ENCODE measurements around the gene UNC13B.
"Not testable (repeated sequence)": the region's sequence is repeated elsewhere in the genome, so short reads cannot be mapped to it uniquely, and the experiment has no call there.

Gene UNC13B

DNA sequence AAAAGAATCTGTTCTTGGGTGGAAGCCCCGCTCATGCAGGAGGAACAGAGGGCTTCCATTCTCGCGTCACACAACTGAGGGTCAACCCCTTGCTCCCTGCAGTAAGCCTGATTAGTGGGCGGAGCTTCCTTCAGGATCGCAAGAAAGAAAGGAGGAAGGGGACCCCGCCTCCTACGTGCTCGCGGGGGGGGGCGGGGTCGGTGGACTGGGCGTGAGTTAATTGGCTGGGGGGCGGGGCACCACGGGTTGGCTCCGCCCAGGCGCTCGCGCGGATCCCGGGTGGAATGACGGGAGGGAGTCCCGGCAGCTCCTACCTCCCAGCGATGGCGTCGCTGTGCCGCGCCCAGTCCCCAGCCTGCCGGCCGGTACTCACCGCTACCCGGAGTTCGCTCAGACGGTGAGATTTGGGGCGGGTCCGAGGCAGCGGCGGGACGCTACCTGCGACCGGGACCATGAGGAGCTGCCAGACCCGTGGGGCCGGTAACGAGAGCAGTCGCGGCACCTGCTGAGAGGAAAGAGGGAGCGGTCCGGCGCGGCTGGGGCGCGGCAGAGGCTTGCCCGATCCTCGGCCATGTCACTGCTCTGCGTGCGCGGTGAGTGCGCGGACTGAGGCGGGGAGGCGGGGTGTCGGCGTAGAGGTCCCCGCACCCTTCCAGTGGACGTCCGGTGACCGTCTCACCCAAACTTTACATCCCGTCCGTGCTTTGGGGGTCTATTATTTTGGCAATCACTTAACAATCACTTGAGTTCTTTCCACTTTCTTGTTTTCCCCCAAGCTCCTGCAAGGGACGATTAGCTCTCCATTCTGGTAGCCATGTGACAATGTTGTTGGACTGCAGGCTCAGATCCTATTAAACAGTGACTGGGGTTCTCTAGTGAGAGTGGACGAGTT lies at the start of gene UNC13B:
Gene UNC13B (plus strand): TSS at position 297 of the 892 bp plus-strand sequence. CDS start 275 bp downstream, at position 572.
- peak; percentile 79 for DNase-seq

DNA sequence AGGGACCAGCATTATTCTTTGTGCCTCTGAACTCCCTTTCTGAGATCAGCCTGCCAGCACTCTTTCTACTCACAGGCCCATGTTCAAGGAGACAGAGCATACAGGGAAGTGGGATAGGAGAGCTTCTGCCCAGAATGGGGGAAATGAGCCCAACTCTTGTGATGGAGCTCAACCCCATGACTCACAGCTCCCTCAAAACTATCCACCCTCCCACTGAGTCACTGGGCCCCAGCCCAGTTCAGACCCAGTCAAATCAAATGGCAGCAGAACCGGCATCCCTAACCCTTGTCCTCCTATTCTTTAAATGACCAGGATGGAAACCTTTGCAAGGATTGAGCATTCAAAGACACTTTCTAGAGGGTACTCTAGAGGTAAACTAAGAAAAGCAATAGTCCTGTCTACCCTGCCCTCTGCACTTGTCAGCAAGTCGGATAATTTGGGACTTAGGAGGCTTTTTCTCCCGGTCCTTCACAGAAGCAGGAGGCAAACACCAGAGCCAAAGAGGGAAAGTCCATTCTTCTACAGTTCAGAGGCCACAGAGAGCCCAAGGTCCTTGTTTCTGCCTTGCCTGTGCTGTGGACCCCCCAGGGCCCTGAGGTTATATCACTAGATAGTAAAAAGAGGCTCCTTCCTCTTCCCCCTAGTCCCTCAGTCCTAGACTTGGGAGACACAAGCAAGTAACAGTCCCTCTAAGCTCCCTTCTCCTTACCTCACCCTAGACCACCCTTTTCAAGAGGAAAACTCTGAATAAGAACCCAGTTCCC lies 49.4 kb upstream of the UNC13B start:
- peak; percentile 26 for DNase-seq

DNA sequence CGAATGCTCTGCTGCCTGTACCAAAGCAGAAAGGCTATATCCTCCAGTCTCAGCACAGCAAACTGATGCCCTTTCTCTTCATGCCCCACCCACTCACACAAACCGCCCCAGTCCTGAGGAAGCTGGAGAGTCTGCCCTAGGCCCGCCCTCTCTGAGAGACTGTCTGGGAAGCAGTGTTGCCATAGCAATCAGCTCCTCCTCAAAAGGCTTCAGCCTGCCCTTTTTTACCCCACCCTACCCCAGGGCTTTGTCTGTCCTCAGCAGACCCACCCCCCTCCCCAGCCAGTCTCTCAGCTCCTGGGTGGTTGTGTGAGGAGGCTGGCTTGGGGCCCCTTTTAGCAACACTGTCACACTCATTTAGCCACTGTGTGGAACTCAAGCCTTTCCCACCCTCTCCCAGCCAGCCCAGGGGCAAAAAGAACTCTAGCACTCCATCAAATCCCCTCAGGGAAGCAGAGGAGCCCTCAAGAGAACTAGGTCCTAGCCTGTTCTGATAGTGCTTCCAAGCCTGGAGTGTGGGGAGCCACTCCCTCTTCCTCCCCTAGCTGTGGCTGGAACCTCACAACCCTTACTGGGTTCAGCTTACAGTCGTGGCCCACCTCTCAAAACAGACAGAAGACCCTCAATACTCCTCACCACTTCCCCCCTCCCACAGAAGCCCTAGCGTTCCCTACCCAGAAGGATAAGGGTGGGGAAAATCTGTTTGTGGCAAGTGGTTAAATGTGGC lies 47.5 kb upstream of the UNC13B start:
- DNase-seq, result peak; percentile 89

DNA sequence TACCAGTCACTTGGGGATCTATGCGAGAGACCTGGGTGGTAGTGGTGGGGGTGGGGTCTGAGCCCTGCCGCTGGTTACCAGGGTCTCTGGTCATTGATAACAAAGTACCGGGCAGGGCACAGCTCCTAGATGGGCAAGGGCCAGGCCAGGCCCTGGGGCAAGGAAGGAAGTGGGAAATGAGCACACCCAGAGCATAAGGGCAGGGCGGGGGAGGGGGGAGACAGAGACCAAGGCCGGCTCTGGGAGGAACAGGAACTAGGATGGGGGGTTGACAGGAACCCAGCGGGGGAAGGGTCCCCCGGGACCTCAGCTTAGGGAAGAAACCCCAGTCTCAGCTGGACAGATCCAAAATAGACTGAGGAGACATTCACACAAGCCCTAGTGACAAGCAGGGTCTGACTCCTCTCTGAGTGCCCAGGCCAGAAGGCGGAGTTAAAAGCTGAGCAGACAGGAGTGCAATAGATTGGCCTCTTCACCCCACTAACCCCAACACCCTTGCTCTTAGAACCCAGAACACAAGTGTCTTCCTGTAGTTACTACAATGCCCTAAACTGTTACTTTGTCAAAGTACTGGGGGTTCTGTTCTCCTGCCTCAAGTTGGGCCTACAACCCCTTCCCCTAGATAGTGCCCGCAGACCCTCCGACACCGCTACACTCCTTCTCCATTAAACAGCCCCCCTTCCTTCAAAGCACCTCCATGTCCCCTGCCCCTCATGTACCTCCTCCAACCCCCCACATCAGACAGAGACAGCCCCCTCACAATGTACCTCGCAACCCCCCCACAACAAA lies 46.8 kb upstream of the UNC13B start:
- DNase-seq, result peak; percentile 52

DNA sequence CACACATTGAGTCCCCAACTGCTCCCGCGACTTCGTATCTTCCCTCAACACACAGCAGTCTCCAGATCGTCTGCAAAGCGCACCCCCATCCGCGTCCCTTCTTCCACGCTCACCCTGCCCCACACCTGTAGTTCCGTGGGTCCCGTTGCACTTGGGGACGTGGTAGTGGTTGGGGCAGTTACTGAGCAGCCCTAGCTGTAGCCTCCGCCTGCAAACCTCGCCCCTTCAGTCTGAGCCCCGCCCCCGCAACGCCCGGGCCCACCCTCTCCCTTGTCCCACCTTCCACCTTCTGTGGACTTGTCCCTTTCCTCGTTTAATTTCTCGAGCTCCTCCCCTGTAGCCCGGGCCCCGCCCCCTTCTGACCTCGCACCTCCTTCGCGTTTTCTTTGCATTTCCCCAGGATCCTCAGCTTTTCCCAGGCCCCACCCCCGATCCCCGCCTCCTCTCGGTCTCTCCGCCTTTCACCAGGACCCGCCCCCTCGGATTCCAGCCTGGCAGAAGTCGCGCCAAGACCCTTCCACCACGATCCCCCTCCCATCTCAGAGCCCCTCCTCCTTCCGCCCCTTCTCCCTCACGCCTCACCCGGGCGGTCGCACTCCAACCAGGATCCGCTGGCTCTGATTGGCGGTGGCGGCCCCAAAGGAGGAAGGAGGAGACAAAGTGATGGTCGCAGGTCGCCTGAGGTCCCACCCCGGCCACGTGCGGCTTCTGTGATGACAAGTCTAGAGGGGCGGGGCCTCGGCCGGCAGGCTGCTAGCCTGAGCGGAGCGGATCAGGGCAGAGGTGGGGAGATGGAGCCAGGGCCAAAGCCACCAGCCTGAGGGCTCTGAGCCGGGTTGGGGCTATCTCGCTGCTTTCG lies 45.9 kb upstream of the UNC13B start, which contains the start of gene ATOSB:
Gene ATOSB (minus strand): TSS at position 183 of the 859 bp plus-strand sequence. CDS start 7,588 bp downstream, outside the sequence.
- DNase-seq, result peak; percentile 93

DNA sequence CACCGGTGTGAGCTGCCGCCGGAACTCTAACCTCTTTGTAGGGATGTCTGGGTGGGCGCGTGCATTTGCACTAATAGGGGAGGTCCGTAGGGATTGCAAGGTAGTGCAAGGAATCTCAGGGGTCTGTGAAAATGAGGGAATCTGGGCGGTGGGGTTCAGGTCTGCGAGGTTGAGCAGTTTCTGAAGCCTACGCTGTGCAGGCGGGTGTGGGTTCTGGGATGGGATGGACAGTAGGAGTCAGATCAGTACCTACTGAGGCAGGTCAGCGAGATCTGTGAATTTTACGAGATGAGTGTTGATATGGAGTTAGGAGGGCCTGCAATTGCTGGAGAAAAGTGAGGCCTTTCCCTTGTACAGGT lies 45.3 kb upstream of the UNC13B start:
- no peak for DNase-seq

DNA sequence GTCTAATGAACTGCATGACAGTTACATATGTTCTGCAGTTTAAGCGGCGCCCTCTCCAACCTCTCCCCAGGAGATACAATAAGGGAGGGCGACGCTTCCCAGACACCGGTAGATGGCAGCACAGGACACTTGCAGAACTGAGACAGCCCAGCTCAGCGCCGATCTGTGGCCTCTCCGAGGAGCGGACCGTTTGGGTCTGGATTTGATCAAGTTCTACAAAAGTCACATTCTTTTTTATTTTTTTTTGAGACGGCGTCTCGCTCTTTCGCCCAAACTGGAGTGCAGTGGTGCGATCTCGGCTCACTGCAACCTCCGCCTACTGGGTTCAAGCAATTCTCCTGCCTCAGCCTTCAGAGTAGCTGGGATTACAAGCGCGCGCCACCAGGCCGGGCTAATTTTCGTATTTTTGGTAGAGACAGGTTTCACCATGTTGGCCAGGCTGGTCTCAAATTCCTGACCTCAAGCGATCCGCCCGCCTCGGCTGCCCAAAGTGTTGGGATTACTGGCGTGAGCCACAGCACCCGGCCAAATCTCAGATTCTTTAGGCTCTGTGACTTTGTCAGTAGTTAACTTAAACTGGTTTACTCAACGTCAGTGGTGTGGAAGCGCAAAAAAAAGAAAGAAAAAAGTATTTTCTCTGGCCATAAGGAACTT lies 44.8 kb upstream of the UNC13B start:
- DNase-seq, result peak; percentile 92

DNA sequence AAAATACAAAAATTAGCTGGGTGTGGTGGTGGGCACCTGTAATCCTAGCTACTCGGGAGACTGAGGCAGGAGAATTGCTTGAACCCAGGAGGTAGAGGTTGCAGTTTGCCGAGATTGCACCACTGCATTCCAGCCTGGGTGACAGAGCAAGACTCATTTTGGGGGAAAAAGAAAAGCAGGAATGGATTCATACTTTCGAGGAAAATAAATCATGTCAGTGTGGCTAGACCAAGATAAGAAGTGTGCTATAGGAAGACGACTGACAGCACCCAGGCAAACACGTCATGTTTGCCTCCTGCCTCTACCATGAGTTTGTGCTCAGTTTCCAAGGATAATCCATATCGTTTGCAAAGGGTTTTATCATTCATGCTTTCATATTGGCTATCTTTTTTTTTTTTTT lies 26.9 kb upstream of the UNC13B start:
- DNase-seq, result no peak

DNA sequence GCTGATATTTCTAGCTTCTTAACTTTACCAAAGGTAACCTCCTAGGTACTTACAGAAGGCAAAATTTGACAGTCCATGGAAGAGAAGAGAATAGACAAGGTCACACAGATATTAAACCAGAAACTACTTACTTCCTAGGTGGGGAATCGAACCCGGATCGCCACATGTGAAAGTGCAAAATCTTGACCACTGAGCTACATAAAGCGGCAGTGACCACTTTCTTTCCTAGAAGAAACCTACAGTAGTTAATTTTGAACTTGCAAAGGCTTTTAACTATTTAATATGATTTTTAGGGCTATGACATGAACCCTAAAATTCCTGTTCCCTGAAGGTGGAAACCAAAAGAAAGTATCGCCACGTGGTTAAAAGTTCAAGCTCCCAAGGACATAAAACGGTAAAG lies 25.8 kb upstream of the UNC13B start:
- DNase-seq, result no peak

DNA sequence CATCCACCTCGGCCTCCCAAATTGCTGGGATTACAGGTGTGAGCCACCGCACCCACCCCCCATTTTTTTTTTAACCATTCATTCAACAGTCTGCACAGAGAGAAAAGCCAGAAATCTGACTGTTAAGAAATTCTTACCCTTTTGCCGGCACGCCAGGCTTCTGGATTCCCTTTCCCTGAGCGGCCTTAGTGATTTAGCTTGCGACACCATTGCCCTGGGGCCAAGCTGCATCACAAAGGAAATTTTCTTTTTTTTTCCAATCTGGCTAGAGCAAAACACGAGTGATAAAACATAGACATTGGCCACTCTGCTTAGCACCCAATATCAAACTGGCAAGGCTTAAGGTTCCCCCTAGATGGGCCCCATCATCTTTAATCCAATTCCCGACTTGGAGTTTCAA lies 24.9 kb upstream of the UNC13B start:
- DNase-seq, result no peak

DNA sequence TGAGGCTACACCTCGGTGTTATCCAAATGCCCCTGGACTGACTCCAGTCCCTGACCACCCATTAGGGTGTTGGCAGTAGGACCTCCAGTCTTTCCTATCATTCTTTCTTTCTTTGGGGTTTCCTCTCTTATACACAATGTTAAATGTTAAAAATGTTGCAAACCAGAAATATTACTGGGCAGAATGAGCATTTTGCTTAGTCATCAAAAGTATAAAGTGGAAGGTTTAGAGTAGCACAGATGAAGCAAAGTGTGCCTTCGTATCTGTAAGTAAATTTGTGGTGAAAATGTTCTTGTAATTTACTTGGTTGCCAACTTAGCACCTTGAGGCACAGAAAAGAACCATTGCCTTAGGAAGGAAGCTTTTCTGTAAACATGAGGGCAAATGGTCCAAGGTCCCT lies 21.7 kb upstream of the UNC13B start:
- no peak for DNase-seq

DNA sequence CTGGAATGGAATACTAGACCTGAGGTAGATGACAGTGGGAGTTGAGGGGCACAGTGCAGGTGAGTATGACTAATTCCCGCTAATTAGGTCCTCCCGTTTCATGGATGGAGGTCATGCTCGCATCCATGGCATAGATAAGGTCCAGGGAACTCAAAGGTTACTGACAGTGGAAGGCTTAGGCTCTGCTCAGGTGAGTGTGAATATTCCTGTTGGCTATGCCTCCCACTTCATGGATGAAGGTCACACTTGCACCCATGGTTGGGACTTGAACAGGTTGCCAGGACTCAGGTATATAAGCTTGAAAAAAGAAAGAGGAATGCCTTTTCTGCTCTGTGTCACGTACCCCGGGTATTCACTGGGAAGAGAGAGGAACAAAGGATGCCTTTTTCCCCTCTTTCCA lies 19.8 kb upstream of the UNC13B start:
- DNase-seq, result no peak

DNA sequence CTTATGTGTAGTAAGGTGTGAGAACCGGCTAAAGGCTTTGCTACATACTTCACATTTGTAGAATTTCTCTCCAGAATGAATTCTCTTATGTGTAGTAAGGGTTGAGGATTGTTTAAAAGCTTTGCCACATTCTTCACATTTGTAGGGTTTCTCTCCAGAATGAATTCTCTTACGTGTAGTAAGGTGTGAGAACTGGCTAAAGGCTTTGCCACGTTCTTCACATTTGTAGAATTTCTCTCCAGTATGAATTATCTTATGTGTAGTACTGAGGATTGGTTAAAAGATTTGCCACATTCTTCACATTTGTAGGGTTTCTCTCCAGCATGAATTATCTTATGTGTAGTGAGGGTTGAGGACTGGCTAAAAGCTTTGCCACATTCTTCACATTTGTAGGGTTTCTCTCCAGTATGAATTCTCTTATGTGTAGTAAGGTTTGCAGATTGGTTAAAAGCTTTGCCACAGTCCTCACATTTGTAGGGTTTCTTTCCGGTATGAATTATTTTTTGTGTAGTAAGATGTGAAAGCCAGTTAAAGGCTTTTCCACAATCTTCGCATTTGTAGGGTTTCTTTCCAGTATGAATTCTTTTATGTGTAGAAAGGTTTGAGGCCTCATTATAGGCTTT lies 13.8 kb upstream of the UNC13B start:
- DNase-seq, result not testable (repeated sequence)

DNA sequence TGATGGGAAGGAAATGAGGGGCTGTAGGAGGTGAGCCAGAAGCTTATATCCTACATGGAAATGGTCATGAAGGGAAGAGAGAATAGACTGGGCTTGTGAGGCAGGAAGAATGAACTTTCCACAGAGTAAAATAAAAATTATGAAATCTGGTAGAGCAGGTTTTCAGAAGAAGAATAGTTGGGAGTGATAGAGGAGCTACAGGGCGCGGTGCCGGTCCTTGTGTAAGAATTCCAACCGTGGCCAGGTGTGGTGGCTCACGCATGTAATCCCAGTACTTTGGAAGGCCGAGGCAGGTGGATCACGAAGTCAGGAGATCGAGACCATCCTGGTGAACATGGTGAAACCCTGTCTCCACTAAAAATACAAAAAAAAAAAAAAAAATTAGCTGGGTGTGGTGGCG lies 8.9 kb upstream of the UNC13B start:
- no peak for DNase-seq

DNA sequence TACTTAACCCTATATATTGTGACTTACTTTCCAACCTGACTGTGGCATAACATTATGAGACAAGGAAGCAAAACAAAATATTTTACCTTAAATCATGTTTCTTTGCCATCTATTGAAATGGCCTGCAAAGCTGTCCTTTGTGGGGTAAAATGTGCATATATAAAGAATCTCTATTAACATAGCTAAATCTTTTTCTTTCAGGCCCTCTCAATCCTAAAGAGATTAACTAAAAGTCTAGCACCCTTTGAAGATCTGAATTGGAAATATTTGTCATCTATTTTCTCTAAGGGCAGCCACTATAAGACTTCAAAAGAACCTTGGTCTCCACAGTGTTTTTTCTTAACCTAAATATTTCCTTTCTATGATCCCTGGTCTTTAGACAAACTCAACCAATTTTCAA lies 5.0 kb upstream of the UNC13B start:
- DNase-seq, result no peak

DNA sequence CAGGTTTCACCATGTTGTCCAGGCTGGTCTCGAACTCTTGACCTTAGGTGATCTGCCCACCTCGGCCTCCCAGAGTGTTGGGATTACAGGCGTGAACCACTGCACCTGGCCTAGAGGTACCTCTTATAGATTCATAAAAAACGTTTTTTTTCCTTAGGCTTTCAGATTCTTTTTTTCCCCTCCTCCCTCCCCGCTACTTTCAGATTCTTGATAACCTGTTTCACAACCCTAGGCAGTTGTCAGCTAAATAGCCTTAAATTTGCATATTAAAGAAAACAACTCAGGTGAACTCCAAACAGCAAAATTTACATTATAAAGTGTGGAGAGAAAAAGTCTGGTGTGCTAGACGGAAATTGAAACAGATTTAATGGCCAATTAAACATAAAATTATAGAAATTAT lies 4.0 kb upstream of the UNC13B start:
- DNase-seq, result not testable (repeated sequence)

DNA sequence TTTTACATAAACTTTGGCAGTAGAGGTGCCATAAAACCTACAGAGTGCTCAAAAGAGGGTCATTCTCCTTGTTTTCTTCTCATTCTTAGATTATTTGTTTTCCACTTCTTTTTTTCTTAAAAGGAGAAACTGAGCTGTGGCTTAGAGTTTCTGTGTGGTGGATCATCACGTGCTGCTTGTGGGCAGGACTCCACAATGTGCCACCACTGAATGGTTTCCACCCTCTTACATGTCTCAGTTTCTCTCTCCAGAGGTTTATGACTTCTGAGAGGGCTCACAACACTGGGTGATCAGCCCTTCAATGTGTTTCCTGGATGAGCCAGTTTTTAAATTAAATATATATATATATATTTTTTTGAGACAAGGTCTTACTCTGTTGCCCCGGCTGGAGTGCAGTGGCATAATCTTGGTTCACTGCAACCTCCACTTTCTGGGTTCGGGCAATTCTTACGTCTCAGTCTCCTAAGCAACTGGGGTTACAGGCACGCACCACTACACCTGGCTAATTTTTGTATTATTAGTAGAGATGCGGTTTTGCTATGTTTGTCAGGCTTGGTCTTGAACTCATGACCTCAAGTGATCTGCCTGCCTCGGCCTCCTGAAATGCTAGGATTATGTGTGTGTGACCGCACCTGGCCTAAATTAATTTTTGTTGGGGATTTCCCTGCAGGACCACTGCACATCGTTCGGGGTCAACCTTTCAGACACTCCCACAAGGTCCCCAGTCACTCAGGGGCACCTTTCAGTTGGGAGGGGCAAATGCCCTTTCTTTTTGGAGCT lies 3.1 kb upstream of the UNC13B start:
- no peak for DNase-seq

DNA sequence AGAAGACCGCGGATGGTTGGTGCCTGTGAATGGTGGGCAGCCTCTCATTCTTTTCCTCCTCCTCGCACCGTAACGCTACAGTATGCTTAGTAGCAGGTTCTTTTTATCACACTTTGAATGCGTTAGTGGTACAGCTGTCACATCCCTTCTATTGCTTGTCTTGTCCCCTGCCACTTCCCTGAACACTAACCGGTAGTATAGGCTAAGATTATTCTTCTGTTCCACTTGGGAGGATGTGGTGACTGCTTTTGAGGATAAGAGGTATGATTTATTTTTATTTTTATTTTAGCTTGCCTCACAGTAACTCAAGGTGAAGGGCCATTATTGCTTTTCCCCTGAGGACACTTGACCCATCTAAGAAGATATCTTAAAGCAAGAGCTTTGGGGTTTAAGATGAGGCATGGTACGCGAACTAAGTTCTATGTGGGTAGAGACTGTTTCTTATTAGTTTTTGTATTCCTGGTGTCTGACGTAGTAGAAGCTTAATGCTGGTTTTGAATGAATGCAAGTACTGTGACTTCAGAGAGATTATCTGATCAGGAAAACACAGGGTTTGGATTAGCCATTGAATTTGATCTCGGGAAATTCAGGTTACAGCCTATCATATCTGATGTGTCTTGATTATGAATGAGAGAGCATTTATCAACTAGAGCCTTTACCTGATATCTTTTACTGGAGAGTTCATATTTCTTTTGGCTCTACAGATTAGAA lies 951 bp downstream of the UNC13B start:
- no peak for DNase-seq

DNA sequence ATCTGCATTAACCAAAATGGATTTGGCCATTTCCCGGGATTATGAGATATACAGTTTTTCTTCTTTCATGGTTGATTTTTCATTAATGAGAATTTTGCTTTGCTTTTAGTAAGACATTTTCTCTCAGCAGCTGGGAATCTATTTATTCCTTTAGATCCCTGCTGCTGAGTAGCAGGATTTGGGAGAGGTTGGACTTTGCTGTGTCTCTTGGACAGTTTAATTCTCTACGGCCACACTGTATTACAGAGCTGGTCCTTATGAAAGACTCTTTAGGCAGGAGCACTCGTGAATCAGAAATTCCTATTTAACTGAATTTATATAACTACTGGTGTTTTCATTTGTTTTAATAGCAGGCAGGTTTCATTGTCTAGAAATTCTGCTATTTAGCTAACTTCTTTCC lies 1.6 kb downstream of the UNC13B start:
- no peak for DNase-seq

Measured in CD4-positive, alpha-beta T cell treated with Interleukin-12 subunit alpha and Interleukin-12 subunit beta, for 1 hour (primary cell).